ENCODE data around the gene NGLY1.

DNA sequence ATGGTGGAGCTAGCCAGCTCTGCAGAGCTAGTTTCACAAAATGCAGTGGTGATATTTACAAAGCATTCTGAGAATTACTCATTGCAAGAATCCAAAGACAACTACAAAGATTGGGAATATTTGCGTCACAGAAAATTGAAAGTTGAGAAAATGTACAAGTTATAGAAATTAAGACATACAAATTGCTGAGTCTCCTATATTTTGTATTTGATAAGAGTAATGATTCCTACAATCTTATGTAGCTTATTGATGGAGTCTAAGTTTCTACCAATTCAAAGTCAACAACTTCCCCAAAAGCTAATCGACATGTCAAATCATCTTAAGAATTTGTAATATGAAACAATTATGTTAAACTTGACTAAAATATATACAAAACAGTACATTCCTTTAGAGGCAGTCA is 72.2 kb downstream of the NGLY1 start:
- TF ChIP-seq, protein P1, sequence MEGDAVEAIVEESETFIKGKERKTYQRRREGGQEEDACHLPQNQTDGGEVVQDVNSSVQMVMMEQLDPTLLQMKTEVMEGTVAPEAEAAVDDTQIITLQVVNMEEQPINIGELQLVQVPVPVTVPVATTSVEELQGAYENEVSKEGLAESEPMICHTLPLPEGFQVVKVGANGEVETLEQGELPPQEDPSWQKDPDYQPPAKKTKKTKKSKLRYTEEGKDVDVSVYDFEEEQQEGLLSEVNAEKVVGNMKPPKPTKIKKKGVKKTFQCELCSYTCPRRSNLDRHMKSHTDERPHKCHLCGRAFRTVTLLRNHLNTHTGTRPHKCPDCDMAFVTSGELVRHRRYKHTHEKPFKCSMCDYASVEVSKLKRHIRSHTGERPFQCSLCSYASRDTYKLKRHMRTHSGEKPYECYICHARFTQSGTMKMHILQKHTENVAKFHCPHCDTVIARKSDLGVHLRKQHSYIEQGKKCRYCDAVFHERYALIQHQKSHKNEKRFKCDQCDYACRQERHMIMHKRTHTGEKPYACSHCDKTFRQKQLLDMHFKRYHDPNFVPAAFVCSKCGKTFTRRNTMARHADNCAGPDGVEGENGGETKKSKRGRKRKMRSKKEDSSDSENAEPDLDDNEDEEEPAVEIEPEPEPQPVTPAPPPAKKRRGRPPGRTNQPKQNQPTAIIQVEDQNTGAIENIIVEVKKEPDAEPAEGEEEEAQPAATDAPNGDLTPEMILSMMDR (IDR thresholded peaks at IDR 0.05), result no peak
- TF ChIP-seq POLR2A (IDR thresholded peaks at IDR 0.05), result no peak
